ES-I3 (cell line): ENCODE data around the gene REC114.

Experiments used
- H3K36me3 ChIP-seq: 2 replicates; pipeline ENCODE4 v1.6.1; 2013; ENCODE audit warnings: mild to moderate bottlenecking, low read length, control low read depth, moderate library complexity; ENCODE audit not compliant: insufficient read depth
- H3K4me1 ChIP-seq: 2 replicates; pipeline ENCODE4 v1.6.1; 2013; ENCODE audit warnings: mild to moderate bottlenecking, control low read depth, low read length; ENCODE audit not compliant: insufficient read depth
- H3K9ac ChIP-seq: 2 replicates; pipeline ENCODE4 v1.6.1; 2013; ENCODE audit warnings: low read depth, mild to moderate bottlenecking, low read length, moderate library complexity
- H3K9me3 ChIP-seq: 2 replicates; pipeline ENCODE4 v1.6.1; 2013; ENCODE audit warnings: mild to moderate bottlenecking, low read length, moderate library complexity; ENCODE audit not compliant: control insufficient read depth, insufficient read depth

REC114 gene

GRCh38 chr15:73585871-73586654 lies 143.1 kb downstream of the REC114 start:
- no peak overlapping the region for H3K9ac ChIP-seq
- H3K4me1 ChIP-seq, result no peaks in the 10 kb centered on the region
- peaks cover 18% of the 10 kb centered on the region for H3K36me3 ChIP-seq
- H3K9me3 ChIP-seq, result no peaks in the 10 kb centered on the region

DNA sequence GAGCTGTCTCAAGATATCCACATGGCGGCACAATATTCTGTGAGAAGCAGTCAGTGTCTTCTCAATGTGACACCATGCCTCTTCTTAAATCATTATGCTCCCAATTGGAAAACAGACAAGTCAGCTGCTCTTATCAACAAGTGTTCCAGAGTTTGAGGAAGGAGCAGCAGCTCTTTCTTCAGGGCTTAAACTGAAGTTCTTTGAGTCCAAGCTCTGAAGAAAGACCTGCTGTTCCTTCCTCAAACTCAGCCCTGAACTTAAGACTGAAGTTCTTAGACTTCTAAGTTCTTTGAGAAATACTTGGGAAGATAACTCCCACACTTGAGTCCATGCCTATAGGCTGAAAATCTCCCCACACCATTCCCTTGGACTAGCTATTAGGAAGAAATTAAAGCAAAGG lies 146.8 kb downstream of the REC114 start:
- H3K4me1 ChIP-seq, result no peaks in the 10 kb centered on the region
- H3K9ac ChIP-seq, result no peak overlapping the region
- no peaks in the 10 kb centered on the region for H3K9me3 ChIP-seq
- H3K36me3 ChIP-seq, result peaks cover 15% of the 10 kb centered on the region

DNA sequence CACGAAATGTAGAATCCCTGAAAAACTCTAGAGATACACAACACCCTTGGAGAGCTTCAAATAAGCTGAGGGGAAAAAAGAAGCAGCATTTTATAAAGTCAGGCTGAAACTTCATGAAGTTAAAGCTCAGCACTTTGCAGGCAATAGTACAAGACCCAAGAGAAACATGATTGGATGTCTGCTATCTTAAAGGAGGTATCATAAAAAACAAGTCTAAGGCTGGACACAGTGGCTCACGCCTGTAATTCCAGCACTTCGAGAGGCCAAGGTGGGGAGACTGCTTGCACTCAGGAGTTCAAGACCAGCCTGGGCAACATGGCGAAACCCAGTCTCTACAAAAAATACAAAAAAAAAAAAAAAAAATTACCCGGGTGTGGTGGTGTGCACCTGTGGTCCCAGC lies 147.3 kb downstream of the REC114 start:
- H3K9me3 ChIP-seq, result no peaks in the 10 kb centered on the region
- no peaks in the 10 kb centered on the region for H3K4me1 ChIP-seq
- H3K36me3 ChIP-seq, result peaks cover 15% of the 10 kb centered on the region
- no peak overlapping the region for H3K9ac ChIP-seq

GRCh38 chr15:73593304-73594074 lies 150.5 kb downstream of the REC114 start:
- Histone ChIP-seq H3K9ac (no peak overlapping the region), H3K4me1 (peaks cover 8% of the 10 kb centered on the region), H3K9me3 (no peaks in the 10 kb centered on the region), H3K36me3 (peaks cover 10% of the 10 kb centered on the region; the same call in 1 of the 2 replicates)

DNA sequence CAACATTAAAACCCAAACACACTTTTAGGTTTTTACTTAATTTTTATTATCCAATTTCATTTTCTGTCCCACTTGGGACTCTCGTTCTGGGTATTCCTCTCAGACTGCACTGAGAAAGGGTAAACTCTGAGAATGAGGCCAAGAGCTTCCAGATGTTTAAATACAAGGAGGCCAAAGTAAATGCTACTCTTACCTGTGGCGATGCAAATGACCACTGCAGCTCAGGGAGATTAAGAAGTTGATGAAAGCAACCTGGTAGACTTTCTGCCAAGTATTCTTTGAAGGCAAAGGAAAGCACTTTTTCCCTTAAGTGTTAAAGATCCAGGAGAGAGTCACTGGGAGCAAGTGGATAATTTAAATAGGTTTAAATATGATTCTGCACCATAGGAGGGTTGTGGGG lies 151.1 kb downstream of the REC114 start:
- Histone ChIP-seq H3K36me3 (peaks cover 10% of the 10 kb centered on the region; the same call in 1 of the 2 replicates), H3K4me1 (peaks cover 8% of the 10 kb centered on the region), H3K9ac (no peak overlapping the region), H3K9me3 (no peaks in the 10 kb centered on the region)

DNA sequence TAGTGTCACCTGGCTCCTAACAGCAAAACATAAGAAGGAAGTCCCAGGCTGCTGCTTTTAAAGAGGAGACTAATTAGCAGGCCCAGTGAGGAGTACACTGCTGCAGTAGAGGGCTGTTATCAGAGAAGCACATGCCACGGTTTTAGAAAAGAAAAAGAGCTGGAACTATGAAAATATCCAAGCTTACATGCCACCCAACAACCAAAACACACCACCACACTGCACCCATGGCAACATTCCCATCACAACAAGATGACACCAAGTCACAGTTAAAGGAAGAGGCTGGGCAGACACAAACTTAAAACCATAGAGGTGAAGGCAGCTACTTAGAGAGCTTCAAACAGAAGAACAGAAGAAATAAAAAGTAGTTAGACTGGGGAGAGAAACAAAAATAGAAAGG lies 153.2 kb downstream of the REC114 start:
- Histone ChIP-seq H3K9ac (no peak overlapping the region), H3K4me1 (peaks cover 24% of the 10 kb centered on the region), H3K9me3 (no peaks in the 10 kb centered on the region), H3K36me3 (peaks cover 4% of the 10 kb centered on the region; the same call in 1 of the 2 replicates)

DNA sequence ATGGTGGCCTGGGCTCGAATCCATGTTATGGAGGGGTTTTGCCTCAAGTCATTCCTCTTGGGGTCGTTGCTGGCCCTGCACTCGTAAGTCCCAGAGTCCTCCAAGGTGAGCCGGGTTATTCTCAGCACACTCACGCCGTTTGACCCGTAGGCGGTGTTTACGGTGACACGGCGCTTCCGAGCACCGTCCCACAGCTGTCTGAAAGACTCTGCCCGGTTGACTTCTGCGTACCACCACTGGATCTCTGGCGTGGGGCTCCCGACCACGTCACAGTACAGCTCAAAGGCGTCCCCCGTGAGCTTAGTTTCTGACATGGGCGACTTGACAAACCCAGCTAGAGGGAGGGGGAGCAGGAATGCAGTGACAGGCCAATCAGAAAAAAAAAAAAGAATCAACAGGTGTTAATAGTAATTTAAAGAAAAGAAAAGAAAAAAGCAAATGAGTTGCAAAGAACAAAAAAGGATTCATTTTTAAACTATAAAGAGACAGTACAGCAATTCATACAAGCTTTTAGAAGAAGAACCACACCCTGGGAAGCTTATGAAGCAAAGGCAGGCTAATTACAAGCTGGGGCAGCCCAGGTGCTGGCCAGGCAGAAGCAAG lies 154.2 kb downstream of the REC114 start:
- no peaks in the 10 kb centered on the region for H3K9me3 ChIP-seq
- H3K36me3 ChIP-seq, result no peaks in the 10 kb centered on the region
- no peak overlapping the region for H3K9ac ChIP-seq
- H3K4me1 ChIP-seq, result peaks cover 33% of the 10 kb centered on the region

- Histone ChIP-seq H3K4me1 (peaks cover 44% of the 10 kb centered on the region), H3K9me3 (no peaks in the 10 kb centered on the region), H3K9ac (no peak overlapping the region), H3K36me3 (no peaks in the 10 kb centered on the region)
These were observed 155.7 kb downstream of the REC114 start for GRCh38 chr15:73598530-73599160.

- Histone ChIP-seq H3K9ac (no peak overlapping the region), H3K9me3 (no peaks in the 10 kb centered on the region), H3K36me3 (no peaks in the 10 kb centered on the region), H3K4me1 (peaks cover 44% of the 10 kb centered on the region)
These were observed 157.0 kb downstream of the REC114 start for GRCh38 chr15:73599934-73600333.

DNA sequence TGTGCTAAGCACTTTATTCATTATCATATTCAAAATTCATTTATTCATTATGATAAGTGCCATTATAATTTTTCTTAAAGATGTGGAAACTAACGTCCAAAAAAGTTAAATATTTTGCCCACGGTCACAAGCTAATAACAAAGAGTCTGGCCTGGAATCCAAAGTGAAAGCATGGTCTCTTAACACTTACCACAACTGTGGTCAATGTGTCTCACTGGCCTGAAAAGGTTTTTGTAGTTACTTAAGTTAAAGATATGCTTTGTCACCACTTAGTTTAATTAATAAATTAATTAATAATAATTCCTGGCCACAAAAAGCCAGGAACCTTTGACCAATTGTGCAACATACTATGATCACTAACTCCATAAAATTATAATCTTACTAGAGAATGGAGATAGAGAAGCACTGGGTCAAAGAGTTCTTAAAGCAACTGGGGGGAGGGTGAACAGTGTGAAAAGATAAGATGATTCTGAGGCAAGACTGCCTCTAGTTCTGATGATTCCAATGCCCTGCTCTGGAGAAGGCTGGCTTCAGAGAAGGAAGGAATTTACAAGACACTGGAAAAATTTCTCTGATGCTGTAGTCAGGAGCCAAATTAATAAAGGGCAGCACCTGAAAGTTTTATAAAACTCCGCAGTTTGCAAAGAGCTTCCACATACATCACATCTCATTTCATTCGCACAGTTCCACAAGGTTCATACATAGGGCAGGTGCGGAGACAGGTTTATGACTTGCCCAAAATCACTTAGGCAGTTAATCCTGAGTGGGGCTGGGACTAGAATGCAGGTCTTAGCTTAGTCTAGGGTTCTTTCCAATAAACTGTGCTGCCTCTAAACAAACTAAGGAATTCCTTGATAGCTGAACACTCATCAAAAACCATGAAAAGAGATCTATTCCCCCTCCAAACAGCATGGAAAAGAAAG lies 157.7 kb downstream of the REC114 start:
- H3K9ac ChIP-seq, result no peak overlapping the region
- H3K4me1 ChIP-seq, result peaks cover 44% of the 10 kb centered on the region
- no peaks in the 10 kb centered on the region for H3K36me3 ChIP-seq
- no peaks in the 10 kb centered on the region for H3K9me3 ChIP-seq

- Histone ChIP-seq H3K9me3 (no peaks in the 10 kb centered on the region), H3K4me1 (peaks cover 47% of the 10 kb centered on the region), H3K9ac (no peak overlapping the region)
These were observed 158.8 kb downstream of the REC114 start for GRCh38 chr15:73601451-73602445.

GRCh38 chr15:73602446-73602843 lies 159.5 kb downstream of the REC114 start:
- Histone ChIP-seq H3K9ac (no peak overlapping the region), H3K36me3 (no peaks in the 10 kb centered on the region), H3K9me3 (no peaks in the 10 kb centered on the region), H3K4me1 (peaks cover 50% of the 10 kb centered on the region)

More at GRCh38 chr15:73601451-73602445, 158.8 kb downstream of the REC114 start:
- H3K36me3 ChIP-seq, result no peaks in the 10 kb centered on the region

DNA sequence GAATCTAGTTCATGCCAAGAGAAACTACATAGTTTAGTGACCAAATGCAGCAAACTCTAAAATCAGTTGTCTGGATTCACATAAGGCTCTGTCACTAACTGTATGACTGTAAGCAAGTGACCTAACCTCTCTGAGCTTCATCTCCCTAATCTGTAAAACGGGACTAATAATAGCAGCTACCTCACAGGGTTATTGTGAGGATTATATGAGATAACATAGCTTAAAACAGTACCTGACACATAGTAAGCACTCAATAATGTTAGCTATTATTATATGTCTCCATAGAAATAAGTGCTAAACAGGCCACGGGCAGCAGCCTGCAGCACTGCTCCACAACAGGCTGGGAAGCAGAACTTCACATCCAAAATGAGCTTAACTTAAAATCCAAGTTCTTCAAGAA lies 160.0 kb downstream of the REC114 start:
- Histone ChIP-seq H3K36me3 (no peaks in the 10 kb centered on the region), H3K9ac (no peak overlapping the region), H3K4me1 (peaks cover 45% of the 10 kb centered on the region)

More for the DNA sequence above, 160.0 kb downstream of the REC114 start:
- H3K9me3 ChIP-seq, result no peaks in the 10 kb centered on the region
